HUDEP-2 (cell line): Measurements from ENCODE around the gene COL23A1.
"Not testable (repeated sequence)": the region's sequence is repeated elsewhere in the genome, so short reads cannot be mapped to it uniquely, and the experiment has no call there.

Source experiments
- DNase-seq, 76 experiments: peaks; one replicate each; lab custom pipeline; 2025; ENCODE audit not compliant: unreplicated experiment in 76 of 76; lab: John Stamatoyannopoulos, UW

COL23A1 gene

GRCh38 chr5:178208540-178209227 is 381.5 kb downstream of the COL23A1 start:
- peak in 2 of 76 experiments; percentile 14 to 21 for DNase-seq

DNA sequence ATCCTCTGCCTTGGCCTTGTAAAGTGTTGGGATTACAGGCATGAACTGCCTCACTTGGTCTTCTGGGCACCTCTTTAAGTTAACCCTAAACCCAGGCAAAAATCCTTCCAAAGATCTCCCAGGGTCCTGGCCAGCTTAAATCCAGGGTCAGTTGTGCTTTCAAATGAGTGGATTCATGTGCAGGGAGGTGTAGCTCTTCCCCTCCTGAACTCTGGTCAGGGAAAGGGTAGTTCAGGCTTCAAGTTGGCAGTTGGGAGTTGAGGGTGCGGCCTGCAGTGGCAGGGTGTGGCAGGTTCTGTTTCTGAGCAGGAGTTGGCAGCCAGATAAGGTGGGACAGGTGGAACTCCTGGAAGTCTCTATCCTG is 382.3 kb downstream of the COL23A1 start:
- DNase-seq = peak in 49 of 76 experiments; percentile 8 to 70 (median 35)

DNA sequence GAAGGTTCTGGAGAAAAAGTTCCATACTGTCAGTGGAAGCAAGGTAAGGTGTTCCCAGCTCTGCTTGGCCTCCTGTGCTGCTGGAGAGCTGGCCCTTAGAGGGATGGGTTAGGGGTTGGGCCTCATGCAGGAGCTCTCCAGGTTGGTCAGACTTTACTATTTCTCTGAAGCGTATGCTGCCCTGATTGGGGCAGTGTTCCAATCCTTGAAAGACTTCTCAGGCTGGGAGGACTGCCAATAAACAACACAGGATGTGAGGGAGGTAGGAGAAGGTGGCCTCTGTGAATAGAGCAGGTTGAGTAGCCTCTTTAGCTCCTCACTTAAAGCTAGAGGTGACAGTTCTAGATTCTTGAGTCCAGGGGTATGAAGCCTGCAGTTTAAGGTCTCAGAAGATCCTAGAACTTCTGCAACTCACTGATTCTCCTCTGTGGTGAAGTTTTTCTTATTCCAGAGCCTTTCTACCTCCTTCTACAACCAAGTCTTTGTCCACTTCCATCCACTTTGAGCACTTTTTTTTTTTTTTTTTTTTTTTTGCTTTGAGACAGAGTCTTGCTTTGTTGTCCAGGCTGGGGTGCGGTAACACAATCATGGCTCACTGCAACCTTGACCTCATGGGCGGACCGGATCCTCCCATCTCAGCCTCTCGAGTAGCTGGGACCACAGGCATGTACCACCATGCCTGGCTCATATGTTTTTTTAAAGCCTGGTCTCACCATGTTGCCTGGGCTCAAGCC is 382.8 kb downstream of the COL23A1 start:
- DNase-seq = peak in 11 of 76 experiments; percentile 19 to 57 (median 35)

DNA sequence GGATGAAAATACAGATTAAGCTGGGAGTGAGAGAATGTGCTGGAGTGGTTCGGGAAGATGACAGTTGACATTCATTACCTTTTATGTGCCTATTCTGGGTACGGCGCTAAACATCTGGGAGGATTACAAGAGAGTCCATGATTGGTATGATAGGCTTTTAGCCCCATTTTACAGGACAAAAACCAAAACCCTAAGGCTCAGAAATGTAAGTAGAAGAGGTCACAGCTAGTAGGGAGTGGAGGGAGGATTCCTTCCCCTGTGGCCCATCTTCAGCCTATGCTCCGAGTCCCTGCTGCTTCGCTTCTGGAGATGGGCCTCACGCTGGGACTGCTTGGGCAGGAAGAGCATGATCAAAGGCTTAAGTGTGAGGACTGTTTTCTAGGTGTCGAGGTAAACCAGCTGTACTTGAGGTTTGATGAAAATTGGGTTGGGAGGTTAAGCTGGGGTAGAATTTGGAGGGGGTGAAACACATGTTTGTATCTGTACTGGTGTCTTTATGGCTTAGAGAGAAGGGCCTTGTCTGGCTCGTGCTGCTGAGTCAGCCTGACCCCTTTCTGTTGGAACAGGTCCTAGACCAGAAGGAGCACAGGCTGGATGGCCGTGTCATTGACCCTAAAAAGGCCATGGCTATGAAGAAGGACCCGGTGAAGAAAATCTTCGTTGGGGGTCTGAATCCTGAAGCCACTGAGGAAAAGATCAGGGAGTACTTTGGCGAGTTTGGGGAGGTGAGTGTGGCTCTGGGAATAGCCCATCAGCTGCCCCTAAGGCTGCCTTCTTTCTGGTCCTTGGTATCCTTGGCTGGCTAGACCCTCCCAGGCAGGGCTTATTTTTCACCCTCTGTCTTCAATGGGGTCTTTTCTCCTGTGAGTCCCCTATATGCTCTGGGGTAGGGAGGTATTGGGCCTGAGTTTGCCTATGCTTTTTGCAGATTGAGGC is 383.8 kb downstream of the COL23A1 start:
- peak in 4 of 76 experiments; percentile 19 to 31 (median 24) for DNase-seq

- no peak for DNase-seq
These were observed 384.5 kb downstream of the COL23A1 start for GRCh38 chr5:178205749-178206047.

GRCh38 chr5:178204935-178205748 is 385.1 kb downstream of the COL23A1 start:
- peak in 72 of 76 experiments; percentile 18 to 82 (median 65) for DNase-seq

DNA sequence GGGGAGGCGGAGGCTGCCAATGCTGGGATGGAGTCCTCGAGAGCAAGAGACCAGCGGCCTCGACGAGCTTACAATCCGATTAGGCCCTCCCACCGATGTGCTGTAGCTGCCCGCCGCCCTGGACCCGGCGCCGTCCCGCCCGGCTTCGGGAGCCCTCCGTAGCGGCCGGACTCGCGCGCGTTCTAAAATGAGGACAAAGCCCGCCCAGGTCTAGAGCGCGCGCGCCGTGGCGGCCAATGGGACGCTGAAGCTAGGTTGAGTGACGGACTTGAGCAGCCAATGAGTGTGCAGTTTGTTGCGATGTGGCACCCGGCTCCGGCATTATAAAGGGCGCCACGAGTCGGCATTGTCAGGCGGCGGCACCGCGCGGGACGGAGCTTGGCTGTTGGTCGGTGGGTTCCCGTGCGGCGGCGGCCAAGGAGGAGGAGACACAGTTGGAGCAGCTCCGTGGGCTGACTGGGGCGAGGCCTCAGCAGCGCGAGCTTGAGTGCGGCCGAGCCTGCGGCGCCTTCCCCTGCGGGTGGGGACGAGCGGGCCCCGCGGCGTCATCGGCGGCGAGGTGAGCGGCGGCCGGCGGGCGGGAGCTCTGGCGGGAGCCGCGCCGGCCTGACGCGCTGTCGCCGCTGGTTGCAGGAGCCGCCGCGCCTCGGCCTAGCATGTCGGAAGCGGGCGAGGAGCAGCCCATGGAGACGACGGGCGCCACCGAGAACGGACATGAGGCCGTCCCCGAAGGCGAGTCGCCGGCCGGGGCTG is 385.8 kb downstream of the COL23A1 start, which contains the start of gene HNRNPAB:
Gene HNRNPAB, plus strand, starts transcription at position 352 of the 753 bp plus-strand sequence. Its CDS starts 305 bp downstream, at position 657.
- DNase-seq = peak in 75 of 76 experiments; percentile 34 to 97 (median 90)

GRCh38 chr5:178203670-178204181 is 386.5 kb downstream of the COL23A1 start:
- peak in 1 of 76 experiments; percentile 50 for DNase-seq

DNA sequence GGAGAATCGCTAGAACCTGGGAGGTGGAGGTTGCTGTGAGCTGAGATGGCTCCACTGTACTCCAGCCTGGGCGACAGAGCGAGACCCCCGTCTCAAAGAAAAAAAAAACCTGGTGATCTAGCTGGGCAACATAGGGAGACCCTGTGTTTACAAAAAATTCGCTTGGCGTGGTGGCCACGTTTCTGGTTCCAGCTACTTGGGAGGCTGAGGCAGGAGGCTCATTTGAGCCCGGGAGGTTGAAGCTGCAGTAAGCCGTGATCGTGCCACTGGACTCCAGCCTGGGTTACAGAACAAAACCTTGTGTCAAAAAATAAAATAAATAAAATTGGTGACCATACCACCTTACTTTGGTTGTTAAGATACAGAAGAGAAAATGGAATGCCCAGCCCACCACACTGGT is 387.7 kb downstream of the COL23A1 start:
- no peak for DNase-seq

DNA sequence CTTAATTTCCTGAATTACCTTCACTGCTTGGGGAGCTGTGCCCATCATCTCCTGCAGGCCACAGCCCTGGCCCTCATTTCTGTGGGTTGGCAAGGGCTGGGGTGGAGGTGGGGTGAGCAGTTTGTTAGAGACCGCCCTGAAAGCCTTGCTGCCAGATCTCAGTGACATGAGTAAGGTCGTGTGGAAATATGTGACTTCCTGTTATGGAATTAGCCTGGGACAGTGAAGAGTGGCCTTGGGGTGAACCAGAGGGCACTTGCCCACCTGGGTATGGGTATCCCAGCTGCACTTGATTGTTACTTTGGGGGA is 388.3 kb downstream of the COL23A1 start:
- peak in 27 of 76 experiments; percentile 7 to 68 (median 35) for DNase-seq

GRCh38 chr5:178201221-178201926 is 388.8 kb downstream of the COL23A1 start:
- DNase-seq = no peak

GRCh38 chr5:178199581-178200434 is 390.4 kb downstream of the COL23A1 start:
- DNase-seq = no peak

DNA sequence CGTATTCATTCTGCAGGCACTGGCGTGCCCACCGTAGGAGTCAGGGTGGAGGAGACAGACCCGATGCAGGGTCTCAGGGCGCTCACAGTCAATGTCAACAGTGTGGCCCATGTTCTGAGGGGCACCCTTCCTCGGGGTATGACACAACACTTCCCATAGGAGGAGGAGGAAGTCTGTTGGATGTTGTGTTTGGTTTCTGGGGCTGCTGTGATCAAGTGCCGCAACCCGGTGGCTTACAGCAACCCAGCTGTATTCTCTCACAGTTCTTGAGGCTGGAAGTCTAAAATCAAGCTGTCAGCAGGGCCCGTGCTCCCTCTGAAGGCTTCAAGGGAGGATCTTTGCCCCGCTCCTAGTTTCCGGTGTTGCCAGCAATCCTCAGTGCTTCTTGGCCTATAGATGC is 391.5 kb downstream of the COL23A1 start:
- no peak for DNase-seq

GRCh38 chr5:178198151-178198550 is 392.0 kb downstream of the COL23A1 start:
- not testable (repeated sequence) for DNase-seq

- DNase-seq = peak in 9 of 76 experiments; percentile 4 to 44 (median 20)
These were observed 393.2 kb downstream of the COL23A1 start for GRCh38 chr5:178196986-178197385.

- DNase-seq = no peak
These were observed 393.8 kb downstream of the COL23A1 start for GRCh38 chr5:178196281-178196812.

- DNase-seq = no peak
These were observed 396.2 kb downstream of the COL23A1 start for GRCh38 chr5:178194026-178194425.
